WERI-Rb-1 (cell line): ENCODE data around the gene CPNE1.

Experiments used
- DNase-seq: peaks from one replicate; pipeline ENCODE4 v3.0.0-alpha.2; 2020
- H3K27ac ChIP-seq: fragments of 250-450 bp; sonication (Bioruptor Pico); 2 replicates; pipeline ENCODE4 v1.5.1; 2020; ENCODE audit warnings: mild to moderate bottlenecking, moderate library complexity
- H3K27me3 ChIP-seq: fragments of 250-450 bp; sonication (Bioruptor Pico); 2 replicates; pipeline ENCODE4 v1.5.1; 2021; ENCODE audit warnings: mild to moderate bottlenecking, low read depth, moderate library complexity; ENCODE audit not compliant: insufficient read depth, severe bottlenecking
- H3K36me3 ChIP-seq: fragments of 250-450 bp; sonication (Bioruptor Pico); 2 replicates; pipeline ENCODE4 v1.5.1; 2020; ENCODE audit warnings: mild to moderate bottlenecking, moderate library complexity
- H3K4me3 ChIP-seq: 2 replicates; pipeline ENCODE4 v1.5.1; 2011; ENCODE audit warnings: low read depth, mild to moderate bottlenecking, control low read depth, low read length
- H3K9me3 ChIP-seq: fragments of 250-450 bp; sonication (Bioruptor Pico); 2 replicates; pipeline ENCODE4 v1.5.1; 2021; ENCODE audit warnings: mild to moderate bottlenecking, moderate library complexity; ENCODE audit not compliant: severe bottlenecking
- CTCF ChIP-seq: IDR thresholded peaks from 2 replicates; pipeline ENCODE4 v1.5.1; 2011; ENCODE audit warnings: low read depth, mild to moderate bottlenecking, control low read depth, inconsistent platforms, low read length

The CPNE1 gene

GRCh38 chr20:35592339-35592974, 72.2 kb downstream of the CPNE1 start:
- H3K9me3 ChIP-seq, result no peaks in the 10 kb centered on the region
- no peaks in the 10 kb centered on the region for H3K36me3 ChIP-seq
- H3K27me3 ChIP-seq, result no peaks in the 10 kb centered on the region
- no peak for TF ChIP-seq CTCF
- DNase-seq, result no peak
- no peak overlapping the region for H3K27ac ChIP-seq
- no peak overlapping the region for H3K4me3 ChIP-seq

- H3K9me3 ChIP-seq, result no peaks in the 10 kb centered on the region
- DNase-seq, result no peak
- no peaks in the 10 kb centered on the region for H3K36me3 ChIP-seq
- no peak overlapping the region for H3K27ac ChIP-seq
- no peak overlapping the region for H3K4me3 ChIP-seq
- no peak for TF ChIP-seq CTCF
- no peaks in the 10 kb centered on the region for H3K27me3 ChIP-seq
Observed at GRCh38 chr20:35588397-35588796, 76.3 kb downstream of the CPNE1 start.

GRCh38 chr20:35587436-35587835, 77.3 kb downstream of the CPNE1 start:
- Histone ChIP-seq H3K27me3 (no peaks in the 10 kb centered on the region), H3K36me3 (no peaks in the 10 kb centered on the region), H3K27ac (no peak overlapping the region), H3K9me3 (no peaks in the 10 kb centered on the region), H3K4me3 (no peak overlapping the region)
- TF ChIP-seq CTCF, result no peak
- no peak for DNase-seq

- TF ChIP-seq CTCF, result no peak
- no peaks in the 10 kb centered on the region for H3K36me3 ChIP-seq
- no peak for DNase-seq
- no peaks in the 10 kb centered on the region for H3K9me3 ChIP-seq
- no peak overlapping the region for H3K4me3 ChIP-seq
- H3K27me3 ChIP-seq, result no peaks in the 10 kb centered on the region
- H3K27ac ChIP-seq, result no peak overlapping the region
Observed at GRCh38 chr20:35586751-35587425, 77.8 kb downstream of the CPNE1 start.

- Histone ChIP-seq H3K27me3 (no peaks in the 10 kb centered on the region), H3K36me3 (no peaks in the 10 kb centered on the region), H3K9me3 (peaks cover 4% of the 10 kb centered on the region), H3K4me3 (no peak overlapping the region), H3K27ac (no peak overlapping the region)
- no peak for TF ChIP-seq CTCF
- no peak for DNase-seq
Observed at GRCh38 chr20:35583636-35584560, 80.8 kb downstream of the CPNE1 start.
